ENCODE measurements around the gene SPTBN5.

SPTBN5 gene

DNA sequence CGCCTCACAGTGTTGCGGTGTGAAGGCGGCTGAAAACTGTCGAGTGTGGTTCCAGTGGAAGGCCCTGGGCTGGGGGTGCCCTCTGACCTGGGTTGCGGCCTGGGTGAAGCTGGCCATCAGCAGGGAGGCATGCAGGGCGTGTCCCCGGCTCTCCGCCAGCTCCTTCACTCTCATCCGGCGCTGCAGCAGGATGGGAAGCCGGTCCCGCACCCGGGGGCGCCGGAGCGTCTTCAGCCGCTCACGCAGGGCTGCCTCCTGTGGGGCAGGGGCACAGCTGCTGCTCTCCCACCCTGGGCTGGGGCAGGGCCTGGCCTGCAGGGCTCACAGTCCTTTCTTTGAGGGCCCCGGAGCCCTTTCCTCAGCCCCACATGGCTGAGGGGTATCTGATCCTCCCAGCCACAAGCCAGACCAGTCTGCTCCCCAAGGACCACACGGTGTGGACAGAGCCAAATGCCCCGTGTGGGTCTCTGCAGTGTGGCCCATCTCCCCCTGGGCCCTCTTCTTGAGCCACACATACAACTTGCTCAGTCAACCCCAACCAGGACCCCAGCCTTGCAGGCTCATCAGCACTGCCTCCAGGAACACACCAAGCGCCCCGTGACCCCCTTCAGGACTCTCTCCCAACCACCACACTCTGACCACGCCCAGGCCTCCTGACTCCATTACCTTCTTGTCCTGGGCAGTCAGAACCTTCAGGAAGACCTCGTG lies 26.8 kb downstream of the SPTBN5 start:
- no peak for DNase-seq (ENCODE audit: low read depth, low spot score)

GRCh38 chr15:41866263-41866703 lies 27.6 kb downstream of the SPTBN5 start:
- DNase-seq (ENCODE audit: low read depth, low spot score): peak; percentile 84

- DNase-seq (ENCODE audit: low read depth, low spot score): no peak
These were observed 28.3 kb downstream of the SPTBN5 start for GRCh38 chr15:41865490-41866055.

DNA sequence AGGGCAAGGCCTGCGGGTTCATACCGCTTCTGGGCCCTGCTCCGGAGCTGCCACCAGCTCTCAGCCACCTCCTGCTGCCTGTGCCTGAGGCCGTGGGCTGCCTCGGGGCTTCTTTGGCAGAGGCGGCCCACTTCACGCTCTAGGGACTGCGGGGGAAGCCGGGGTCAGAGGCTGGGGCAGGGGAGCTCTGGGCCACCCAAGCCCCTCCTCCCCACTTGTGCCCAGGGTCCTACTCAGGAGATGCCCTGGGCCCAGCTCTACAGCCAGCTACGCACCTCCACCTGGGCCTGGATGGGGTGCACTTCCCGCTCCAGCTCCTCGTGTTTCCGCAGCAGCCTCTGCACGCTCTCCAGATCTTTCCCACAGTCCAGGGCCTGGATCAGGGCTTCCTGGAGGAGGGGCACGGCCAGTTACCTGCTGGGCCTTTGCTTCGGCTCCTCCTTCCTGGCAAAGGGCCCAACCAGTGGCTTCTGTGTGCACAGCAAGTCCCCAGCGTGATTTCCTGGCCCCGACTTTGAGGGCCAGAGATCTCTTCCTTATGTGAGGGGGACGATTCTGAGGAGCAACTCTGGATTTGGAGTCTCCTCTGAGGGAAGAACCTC lies 31.2 kb downstream of the SPTBN5 start:
- DNase-seq (ENCODE audit: low read depth, low spot score): no peak

DNA sequence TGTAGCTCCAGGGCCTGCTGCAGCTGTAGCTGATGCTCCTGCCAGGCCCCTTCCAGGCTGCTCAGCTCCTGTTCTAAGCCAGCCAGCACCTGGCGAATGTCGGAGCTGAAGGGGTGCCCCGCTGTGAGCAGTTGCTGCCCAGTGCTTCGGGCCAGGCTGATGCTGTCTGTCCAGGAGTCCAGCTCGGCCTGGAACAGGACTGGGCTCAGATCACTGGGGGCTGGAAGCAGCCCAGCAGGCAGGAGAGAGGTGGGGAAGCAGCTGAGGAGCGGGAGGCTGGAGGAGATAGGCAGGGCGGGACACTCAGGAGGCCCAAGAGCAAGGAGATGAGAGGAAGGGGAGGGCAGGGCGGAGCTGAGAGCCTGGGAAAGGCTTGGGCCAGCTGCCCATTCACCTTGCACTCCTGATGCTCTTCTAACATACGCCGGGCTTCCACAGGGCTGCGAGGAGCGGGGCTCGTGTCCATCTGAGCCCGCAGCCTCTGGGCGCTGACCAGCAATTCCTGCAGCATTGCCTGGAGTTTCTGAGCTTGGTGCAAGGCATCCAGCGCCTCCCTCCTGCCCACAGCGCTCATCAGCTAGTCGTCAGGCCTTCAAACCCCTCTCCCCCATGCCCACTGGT lies 32.0 kb downstream of the SPTBN5 start:
- DNase-seq (ENCODE audit: low read depth, low spot score): no peak

GRCh38 chr15:41860049-41860828 lies 33.6 kb downstream of the SPTBN5 start:
- no peak for DNase-seq (ENCODE audit: low read depth, low spot score)

GRCh38 chr15:41858756-41859155 lies 35.1 kb downstream of the SPTBN5 start:
- no peak for DNase-seq (ENCODE audit: low read depth, low spot score)

GRCh38 chr15:41857316-41857715 lies 36.5 kb downstream of the SPTBN5 start:
- DNase-seq (ENCODE audit: low read depth, low spot score): no peak

DNA sequence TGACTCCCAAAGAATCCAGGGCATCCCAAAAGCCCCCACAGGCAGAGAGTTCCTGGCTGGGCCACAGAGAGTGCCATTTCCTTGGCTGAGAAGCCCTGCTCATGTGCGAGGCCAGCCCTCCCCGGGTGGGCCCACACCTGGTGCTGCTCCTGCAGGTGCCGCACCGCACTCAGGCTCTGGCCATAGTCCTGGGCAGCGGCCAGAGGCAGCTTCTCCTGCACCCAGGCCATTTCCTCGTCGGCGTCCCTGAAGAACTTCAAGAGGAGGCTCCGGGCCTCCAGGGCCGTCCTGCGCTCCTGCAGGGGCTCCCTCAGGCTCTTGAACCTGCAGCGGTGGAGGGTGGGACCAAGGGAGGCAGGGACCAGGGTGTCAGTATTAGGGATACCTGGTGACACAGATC lies 37.1 kb downstream of the SPTBN5 start:
- no peak for DNase-seq (ENCODE audit: low read depth, low spot score)

- no peak for DNase-seq (ENCODE audit: low read depth, low spot score)
These were observed 37.6 kb downstream of the SPTBN5 start for GRCh38 chr15:41856262-41856661.

DNA sequence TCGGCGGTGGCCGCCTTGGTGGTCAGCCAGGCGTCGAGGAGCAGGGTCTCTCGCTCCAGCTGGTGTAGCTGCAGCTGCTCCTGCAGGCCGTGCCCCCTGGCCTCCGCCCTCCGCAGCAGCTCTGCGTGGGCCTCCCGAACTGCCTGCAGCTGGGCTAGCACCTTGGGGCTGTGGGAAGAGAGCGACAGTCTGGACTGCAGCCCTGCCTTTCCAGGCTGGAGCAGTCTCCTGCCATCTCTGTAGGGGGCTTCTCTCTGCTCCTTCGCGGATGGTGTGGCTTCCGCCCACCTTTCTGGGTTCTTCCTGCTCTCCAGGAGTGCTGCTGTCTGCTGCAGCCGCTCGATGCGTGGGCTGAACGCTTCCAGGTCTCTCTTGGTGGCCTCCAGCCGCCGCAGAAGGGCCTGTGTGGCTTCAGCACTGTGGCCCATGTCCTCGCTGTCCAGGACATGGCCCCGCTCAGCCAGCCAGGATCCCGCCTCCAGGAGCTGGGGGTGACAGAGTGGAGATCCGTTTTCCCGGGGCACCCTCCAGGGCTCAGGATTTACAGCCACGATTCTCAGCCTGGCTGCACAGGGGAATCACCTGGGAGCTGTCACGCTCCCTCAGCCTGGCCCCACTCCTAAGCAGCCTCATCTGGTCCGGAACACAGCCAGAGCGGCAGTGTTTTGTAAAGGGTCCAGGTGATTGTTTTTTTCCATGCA lies 38.4 kb downstream of the SPTBN5 start:
- no peak for DNase-seq (ENCODE audit: low read depth, low spot score)

- DNase-seq (ENCODE audit: low read depth, low spot score): no peak
These were observed 39.4 kb downstream of the SPTBN5 start for GRCh38 chr15:41854443-41854842.

DNA sequence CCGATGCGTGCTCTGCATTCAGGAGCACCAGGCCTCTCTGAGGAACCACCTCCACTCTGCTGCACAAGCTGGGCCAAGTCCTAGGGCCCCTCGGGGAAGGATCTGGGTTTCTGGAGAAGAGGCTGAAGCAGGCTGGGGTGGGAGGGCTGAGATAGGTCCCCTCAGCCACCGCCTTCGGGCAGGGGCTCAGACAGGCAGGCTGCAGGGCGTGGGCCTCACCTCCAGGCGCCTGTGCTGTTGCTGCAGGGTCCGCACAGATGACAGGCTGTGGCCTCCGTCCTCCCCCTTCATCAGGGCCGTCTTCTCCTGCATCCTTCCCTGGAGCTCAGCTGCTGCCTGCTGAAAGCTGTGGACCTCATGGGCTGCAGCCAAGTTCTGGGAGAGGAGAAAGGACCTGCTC lies 40.0 kb downstream of the SPTBN5 start:
- DNase-seq (ENCODE audit: low read depth, low spot score): no peak

DNA sequence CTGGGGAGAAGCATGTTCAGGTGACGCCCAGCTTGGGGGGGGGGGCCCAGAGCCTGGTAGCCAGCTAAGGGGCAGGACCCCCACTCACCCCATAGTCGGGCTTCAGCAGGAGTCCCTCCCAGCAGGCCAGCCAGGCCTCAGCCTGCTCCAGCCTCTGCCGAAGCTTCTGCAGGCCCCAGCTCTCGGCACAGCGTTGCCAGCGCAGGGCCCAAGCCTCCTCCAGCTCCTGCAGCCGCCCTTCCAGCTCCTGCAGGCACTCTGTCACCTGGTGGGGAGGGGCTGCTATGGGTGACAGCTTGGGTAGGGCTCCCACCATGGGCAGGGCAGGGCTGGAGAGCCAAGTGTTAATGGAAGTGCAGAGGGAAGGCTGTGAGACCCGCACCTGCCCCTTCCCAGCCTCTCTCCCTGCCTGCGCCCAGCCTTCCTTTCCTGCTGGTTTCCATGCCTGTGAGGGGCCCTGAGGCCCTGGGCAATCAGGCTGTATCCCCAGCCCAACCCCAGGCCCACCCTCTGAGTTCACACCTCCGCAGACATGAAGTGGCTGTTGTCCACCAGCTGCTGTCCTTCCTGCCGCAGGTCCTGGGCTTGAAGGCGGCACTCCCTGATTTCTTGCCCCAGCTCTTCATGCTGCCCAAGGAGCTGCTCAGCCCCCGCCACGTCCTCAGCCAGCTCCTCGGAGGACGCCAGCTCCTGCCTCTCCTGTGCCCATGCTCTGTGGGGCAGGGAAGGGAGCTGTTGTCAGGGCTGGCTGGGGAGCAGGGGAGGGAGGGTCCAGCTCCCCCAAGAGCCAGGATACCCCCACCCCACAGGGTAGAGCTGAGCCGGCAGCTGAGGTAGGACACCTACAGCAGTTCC lies 40.9 kb downstream of the SPTBN5 start:
- peak; percentile 68 for DNase-seq (ENCODE audit: low read depth, low spot score)

DNA sequence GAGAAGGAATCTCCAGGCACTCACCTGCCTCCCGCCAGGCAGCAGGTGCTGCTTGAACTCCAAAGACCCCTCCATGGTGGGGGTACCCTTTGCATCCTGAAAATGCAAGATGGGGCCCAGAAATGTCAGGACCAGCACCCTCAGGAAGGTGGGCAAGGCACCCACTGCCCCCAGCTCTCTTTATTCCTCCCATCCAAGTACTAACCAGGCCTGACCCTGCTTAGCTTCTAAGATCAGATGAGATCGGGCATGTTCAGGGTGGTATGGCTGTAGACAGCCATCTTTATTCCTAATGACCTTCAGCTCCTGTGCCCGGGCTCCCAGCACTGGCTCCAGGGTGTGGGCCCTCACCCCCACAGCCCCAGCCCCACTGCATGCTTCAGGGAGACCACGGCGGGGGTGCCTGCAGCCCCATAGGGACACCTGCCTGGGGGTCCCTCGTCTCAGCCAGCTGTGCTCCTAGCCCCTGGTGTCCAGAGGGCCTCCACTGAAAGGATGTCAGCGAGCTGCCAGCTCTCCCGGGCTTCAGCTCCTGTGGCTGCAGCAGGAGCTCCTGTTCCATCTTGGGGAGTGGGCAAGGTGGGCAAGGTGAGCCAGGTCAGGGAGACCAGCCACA lies 42.0 kb downstream of the SPTBN5 start:
- DNase-seq (ENCODE audit: low read depth, low spot score): no peak

GRCh38 chr15:41851167-41851523 lies 42.7 kb downstream of the SPTBN5 start:
- DNase-seq (ENCODE audit: low read depth, low spot score): no peak

GRCh38 chr15:41850482-41851166 lies 43.2 kb downstream of the SPTBN5 start:
- no peak for DNase-seq (ENCODE audit: low read depth, low spot score)

- no peak for DNase-seq (ENCODE audit: low read depth, low spot score)
These were observed 44.0 kb downstream of the SPTBN5 start for GRCh38 chr15:41849861-41850260.

- no peak for DNase-seq (ENCODE audit: low read depth, low spot score)
These were observed 44.6 kb downstream of the SPTBN5 start for GRCh38 chr15:41849204-41849603.
